Measurements from ENCODE around the gene PDK2. TPM values are rescaled to one million over a fixed set of nuclear protein-coding genes. Genes with fewer than 3 reads are reported as not detected.

The PDK2 gene
- total and polyA plus RNA-seq, 2 of the 4 experiments (the other 2 are of a cell fraction), result 26.7 to 104 TPM

GRCh38 chr17:50064253-50065001 is 30.7 kb upstream of the PDK2 start (continued):
- TF ChIP-seq BHLHE40 (IDR thresholded peaks at IDR 0.05; ENCODE audit: low read depth, low read length), result peak; percentile 37; the same call in 1 of the 2 replicates
- no peak for TF ChIP-seq RCOR1 (IDR thresholded peaks at IDR 0.05; ENCODE audit: insufficient replicate concordance, low read length)

- intact Hi-C loops (cut with micrococcal nuclease), result loop anchor here (10.0 kb wide), 1 partner anchor 870 kb away; no protein-coding TSS in a partner anchor
- Histone ChIP-seq H2BK120ac (ENCODE audit: low read depth, low read length) (peak overlapping the region; percentile 93), H2AK5ac (ENCODE audit: low read depth, low read length) (peak overlapping the region; percentile 90), H4K8ac (ENCODE audit: low read depth in 2 of 2, low read length in 2 of 2) (peak overlapping the region; percentile 83 to 84), H3K14ac (replicated peaks; ENCODE audit: low read depth, low read length) (peak overlapping the region; percentile 95), H3K4me1 (ENCODE audit: control insufficient read depth, insufficient read depth, low read length) (peaks cover 50% of the 10 kb centered on the region), H2BK5ac (ENCODE audit: low read depth, low read length, poor library complexity, severe bottlenecking) (peak overlapping the region; percentile 89), H3K9me3 (ENCODE audit: control insufficient read depth, insufficient read depth, low read length) (no peaks in the 10 kb centered on the region), H4K5ac (ENCODE audit: low read depth, low read length) (peak overlapping the region; percentile 89), H3K56ac (ENCODE audit: extremely low read depth, insufficient read depth, low read length) (peak overlapping the region; percentile 84), H2AK9ac (replicated peaks; ENCODE audit: low read depth, low read length, poor library complexity) (no peak overlapping the region), H3K4ac (ENCODE audit: low read depth, low read length) (peak overlapping the region; percentile 99), H3K36me3 (ENCODE audit: control insufficient read depth, insufficient read depth, low read length) (peaks cover 12% of the 10 kb centered on the region), H2BK15ac (ENCODE audit: low read depth, low read length) (peak overlapping the region; percentile 84), H3K27ac (ENCODE audit: insufficient read depth, low read length) (peak overlapping the region; percentile 94), H3K4me3 (ENCODE audit: insufficient read depth, low read depth, low read length) (no peak overlapping the region), H3K18ac (ENCODE audit: low read depth, low read length) (peak overlapping the region; percentile 88; the same call in 1 of the 2 replicates), H4K91ac (ENCODE audit: insufficient read depth, low read depth, low read length) (peak overlapping the region; percentile 89), H3K4me2 (ENCODE audit: low read depth, low read length) (peak overlapping the region; percentile 28; the same call in 1 of the 2 replicates), H3K79me1 (ENCODE audit: low read depth in 1 of 2, low read length in 2 of 2) (peaks cover 46 to 91% of the 10 kb centered on the region in 2 experiments), H2AFZ (replicated peaks; ENCODE audit: low read length, poor library complexity) (no peak overlapping the region), H4K20me1 (ENCODE audit: insufficient read depth, low read length) (no peaks in the 10 kb centered on the region), H3K27me3 (ENCODE audit: control insufficient read depth, insufficient read depth, low read length) (no peaks in the 10 kb centered on the region), H3K23ac (ENCODE audit: low read depth, low read length) (peak overlapping the region; percentile 94), H2BK20ac (ENCODE audit: low read depth, low read length) (peak overlapping the region; percentile 98), H3K9ac (ENCODE audit: low read depth, low read length) (peak overlapping the region; percentile 37), H3K9me1 (ENCODE audit: insufficient read depth, low read length) (peaks cover 57% of the 10 kb centered on the region)
- dilution Hi-C loops (cut with HindIII; ENCODE audit: low sequenced_read_pairs, unreplicated experiment), result no loop called here
- ATAC-seq (ENCODE audit: low read depth) (no peak; the same call in 1 of the 2 replicates), DNase-seq (no peak)
- in situ Hi-C loops (cut with MboI; ENCODE audit: low sequenced_read_pairs), result no loop called here
- POLR2A ChIA-PET (ENCODE audit: unreplicated experiment), result no interaction called here
- WGBS, 2 experiments (ENCODE audit: extremely low coverage in 2 of 2, insufficient read length in 1 of 2), result 20% methylated on average over 1 of the region's 3 CpGs; no CpG with 5 or more reads in 1 of the 2 experiments
- CTCF ChIA-PET, result interaction anchor here (1.1 kb wide), 1 partner anchor 29 kb away, joined by 4 read pairs; no protein-coding TSS in a partner anchor
- no TSS peak for BruUV-seq (replicated peaks)
- TF ChIP-seq CEBPB (IDR thresholded peaks at IDR 0.05; ENCODE audit: low read depth, low read length) (peak; percentile 35; the same call in 1 of the 2 replicates), CHD1 (IDR thresholded peaks at IDR 0.05; ENCODE audit: low read depth, low read length) (no peak)
These were observed 30.1 kb upstream of the PDK2 start for GRCh38 chr17:50065056-50065455.
